ENCODE results near the gene RFNG. TPM values are rescaled to one million over a fixed set of nuclear protein-coding genes. Genes with fewer than 3 reads are reported as not detected.

Gene RFNG
- total and polyA plus RNA-seq, 2 of the 13 experiments (the other 11 are each of a cell fraction or from before 2014, with no cell fraction given): 61.4 to 64.0 TPM

DNA sequence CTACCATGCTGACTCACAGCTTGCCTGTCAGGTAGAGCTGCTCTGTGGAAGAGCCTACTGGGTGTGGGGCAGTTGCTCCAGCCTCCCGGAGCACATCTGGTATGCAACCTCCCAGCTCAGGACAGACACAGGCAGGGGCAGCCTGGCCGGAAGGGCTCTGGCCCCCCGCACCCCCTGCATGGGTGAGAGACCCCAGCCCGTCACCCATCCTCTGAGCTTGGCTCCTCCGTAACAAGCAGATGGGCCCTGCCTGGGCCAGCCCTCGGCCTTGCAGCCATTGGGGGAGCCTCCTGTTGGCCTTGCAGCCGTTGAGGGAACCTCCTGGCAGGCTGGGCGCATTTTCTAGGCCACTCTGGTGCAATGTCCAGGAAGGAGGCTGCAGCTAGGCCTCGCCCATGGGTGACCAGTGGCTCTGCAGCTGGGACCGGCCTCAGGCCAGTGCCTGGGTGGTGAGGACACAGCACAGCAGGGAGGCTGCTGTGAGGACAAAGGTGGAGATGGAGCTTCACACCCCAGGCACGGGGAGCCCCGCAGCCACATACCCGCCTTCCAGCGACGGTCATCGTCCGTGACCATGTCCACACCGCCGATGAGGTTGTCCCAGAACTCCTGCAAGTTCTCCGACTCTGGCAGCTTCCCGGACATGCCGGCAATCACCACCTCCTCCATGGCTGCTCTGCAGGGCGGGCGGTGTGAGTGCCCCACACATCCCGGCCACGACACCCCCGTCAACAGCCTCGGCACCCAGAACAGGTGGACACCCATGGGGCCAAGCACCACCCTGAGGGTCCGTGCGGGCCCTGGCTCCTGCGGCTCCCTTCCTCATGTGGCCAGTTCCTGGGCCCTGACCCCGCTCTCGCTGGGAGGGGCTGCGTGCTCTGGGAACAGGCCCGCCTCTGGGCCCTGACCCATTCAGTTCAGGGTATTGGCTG, 44.4 kb upstream of the RFNG start (continued):
- TF ChIP-seq FOXK2 (IDR thresholded peaks at IDR 0.05) (no peak), ZNF333 (CRISPR knock-in tag; IDR thresholded peaks at IDR 0.05; ENCODE audit: borderline replicate concordance) (0 out of 2 replicates have a peak, but pooled peaks have one; percentile 40), ZBTB42 (CRISPR knock-in tag; IDR thresholded peaks at IDR 0.05) (no peak), MAZ (IDR thresholded peaks at IDR 0.05; ENCODE audit: borderline replicate concordance, low read depth, low read length) (no peak), MAZ (CRISPR knock-in tag; IDR thresholded peaks at IDR 0.05; ENCODE audit: low read depth) (0 out of 2 replicates have a peak, but pooled peaks have one; percentile 20), ZNF703 (CRISPR knock-in tag; IDR thresholded peaks at IDR 0.05; ENCODE audit: borderline replicate concordance) (no peak), ZNF350 (CRISPR knock-in tag; IDR thresholded peaks at IDR 0.05; ENCODE audit: borderline replicate concordance, low read depth) (0 out of 2 replicates have a peak, but pooled peaks have one; percentile 8), POLR2AphosphoS5 (IDR thresholded peaks at IDR 0.05; ENCODE audit: low read depth, low read length) (peak; percentile 19), PHB2 (IDR thresholded peaks at IDR 0.05; ENCODE audit: partially characterized antibody) (no peak), ZC3H4 (CRISPR knock-in tag; IDR thresholded peaks at IDR 0.05; ENCODE audit: borderline replicate concordance) (no peak; the same call in 1 of the 2 replicates), ZNF143 (CRISPR knock-in tag; IDR thresholded peaks at IDR 0.05) (peak; percentile 43; the same call in 1 of the 2 replicates), ZNF543 (CRISPR knock-in tag; IDR thresholded peaks at IDR 0.05) (no peak), ZNF138 (CRISPR knock-in tag; IDR thresholded peaks at IDR 0.05; ENCODE audit: low read depth) (no peak), FOXP1 (IDR thresholded peaks at IDR 0.05) (no peak), FOXP1 (CRISPR knock-in tag; IDR thresholded peaks at IDR 0.05) (no peak)
- TF ChIP-seq, protein P1, sequence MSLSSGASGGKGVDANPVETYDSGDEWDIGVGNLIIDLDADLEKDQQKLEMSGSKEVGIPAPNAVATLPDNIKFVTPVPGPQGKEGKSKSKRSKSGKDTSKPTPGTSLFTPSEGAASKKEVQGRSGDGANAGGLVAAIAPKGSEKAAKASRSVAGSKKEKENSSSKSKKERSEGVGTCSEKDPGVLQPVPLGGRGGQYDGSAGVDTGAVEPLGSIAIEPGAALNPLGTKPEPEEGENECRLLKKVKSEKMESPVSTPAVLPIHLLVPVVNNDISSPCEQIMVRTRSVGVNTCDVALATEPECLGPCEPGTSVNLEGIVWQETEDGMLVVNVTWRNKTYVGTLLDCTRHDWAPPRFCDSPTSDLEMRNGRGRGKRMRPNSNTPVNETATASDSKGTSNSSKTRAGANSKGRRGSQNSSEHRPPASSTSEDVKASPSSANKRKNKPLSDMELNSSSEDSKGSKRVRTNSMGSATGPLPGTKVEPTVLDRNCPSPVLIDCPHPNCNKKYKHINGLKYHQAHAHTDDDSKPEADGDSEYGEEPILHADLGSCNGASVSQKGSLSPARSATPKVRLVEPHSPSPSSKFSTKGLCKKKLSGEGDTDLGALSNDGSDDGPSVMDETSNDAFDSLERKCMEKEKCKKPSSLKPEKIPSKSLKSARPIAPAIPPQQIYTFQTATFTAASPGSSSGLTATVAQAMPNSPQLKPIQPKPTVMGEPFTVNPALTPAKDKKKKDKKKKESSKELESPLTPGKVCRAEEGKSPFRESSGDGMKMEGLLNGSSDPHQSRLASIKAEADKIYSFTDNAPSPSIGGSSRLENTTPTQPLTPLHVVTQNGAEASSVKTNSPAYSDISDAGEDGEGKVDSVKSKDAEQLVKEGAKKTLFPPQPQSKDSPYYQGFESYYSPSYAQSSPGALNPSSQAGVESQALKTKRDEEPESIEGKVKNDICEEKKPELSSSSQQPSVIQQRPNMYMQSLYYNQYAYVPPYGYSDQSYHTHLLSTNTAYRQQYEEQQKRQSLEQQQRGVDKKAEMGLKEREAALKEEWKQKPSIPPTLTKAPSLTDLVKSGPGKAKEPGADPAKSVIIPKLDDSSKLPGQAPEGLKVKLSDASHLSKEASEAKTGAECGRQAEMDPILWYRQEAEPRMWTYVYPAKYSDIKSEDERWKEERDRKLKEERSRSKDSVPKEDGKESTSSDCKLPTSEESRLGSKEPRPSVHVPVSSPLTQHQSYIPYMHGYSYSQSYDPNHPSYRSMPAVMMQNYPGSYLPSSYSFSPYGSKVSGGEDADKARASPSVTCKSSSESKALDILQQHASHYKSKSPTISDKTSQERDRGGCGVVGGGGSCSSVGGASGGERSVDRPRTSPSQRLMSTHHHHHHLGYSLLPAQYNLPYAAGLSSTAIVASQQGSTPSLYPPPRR (CRISPR knock-in tag; IDR thresholded peaks at IDR 0.05; ENCODE audit: borderline replicate concordance): 0 out of 2 replicates have a peak, but pooled peaks have one; percentile 1
- TF ChIP-seq, protein P2, sequence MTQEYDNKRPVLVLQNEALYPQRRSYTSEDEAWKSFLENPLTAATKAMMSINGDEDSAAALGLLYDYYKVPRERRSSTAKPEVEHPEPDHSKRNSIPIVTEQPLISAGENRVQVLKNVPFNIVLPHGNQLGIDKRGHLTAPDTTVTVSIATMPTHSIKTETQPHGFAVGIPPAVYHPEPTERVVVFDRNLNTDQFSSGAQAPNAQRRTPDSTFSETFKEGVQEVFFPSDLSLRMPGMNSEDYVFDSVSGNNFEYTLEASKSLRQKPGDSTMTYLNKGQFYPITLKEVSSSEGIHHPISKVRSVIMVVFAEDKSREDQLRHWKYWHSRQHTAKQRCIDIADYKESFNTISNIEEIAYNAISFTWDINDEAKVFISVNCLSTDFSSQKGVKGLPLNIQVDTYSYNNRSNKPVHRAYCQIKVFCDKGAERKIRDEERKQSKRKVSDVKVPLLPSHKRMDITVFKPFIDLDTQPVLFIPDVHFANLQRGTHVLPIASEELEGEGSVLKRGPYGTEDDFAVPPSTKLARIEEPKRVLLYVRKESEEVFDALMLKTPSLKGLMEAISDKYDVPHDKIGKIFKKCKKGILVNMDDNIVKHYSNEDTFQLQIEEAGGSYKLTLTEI (CRISPR knock-in tag; conservative IDR thresholded peaks at IDR 0.05): no peak
- TF ChIP-seq, protein P3, sequence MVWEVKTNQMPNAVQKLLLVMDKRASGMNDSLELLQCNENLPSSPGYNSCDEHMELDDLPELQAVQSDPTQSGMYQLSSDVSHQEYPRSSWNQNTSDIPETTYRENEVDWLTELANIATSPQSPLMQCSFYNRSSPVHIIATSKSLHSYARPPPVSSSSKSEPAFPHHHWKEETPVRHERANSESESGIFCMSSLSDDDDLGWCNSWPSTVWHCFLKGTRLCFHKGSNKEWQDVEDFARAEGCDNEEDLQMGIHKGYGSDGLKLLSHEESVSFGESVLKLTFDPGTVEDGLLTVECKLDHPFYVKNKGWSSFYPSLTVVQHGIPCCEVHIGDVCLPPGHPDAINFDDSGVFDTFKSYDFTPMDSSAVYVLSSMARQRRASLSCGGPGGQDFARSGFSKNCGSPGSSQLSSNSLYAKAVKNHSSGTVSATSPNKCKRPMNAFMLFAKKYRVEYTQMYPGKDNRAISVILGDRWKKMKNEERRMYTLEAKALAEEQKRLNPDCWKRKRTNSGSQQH (CRISPR knock-in tag; IDR thresholded peaks at IDR 0.05; ENCODE audit: low read depth): no peak
- TF ChIP-seq, protein P4, sequence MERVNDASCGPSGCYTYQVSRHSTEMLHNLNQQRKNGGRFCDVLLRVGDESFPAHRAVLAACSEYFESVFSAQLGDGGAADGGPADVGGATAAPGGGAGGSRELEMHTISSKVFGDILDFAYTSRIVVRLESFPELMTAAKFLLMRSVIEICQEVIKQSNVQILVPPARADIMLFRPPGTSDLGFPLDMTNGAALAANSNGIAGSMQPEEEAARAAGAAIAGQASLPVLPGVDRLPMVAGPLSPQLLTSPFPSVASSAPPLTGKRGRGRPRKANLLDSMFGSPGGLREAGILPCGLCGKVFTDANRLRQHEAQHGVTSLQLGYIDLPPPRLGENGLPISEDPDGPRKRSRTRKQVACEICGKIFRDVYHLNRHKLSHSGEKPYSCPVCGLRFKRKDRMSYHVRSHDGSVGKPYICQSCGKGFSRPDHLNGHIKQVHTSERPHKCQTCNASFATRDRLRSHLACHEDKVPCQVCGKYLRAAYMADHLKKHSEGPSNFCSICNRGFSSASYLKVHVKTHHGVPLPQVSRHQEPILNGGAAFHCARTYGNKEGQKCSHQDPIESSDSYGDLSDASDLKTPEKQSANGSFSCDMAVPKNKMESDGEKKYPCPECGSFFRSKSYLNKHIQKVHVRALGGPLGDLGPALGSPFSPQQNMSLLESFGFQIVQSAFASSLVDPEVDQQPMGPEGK (CRISPR knock-in tag; IDR thresholded peaks at IDR 0.05): no peak
